SU-DHL-6 (cell line): ENCODE results near the gene PIEZO1.

Experiments used
- H2AFZ ChIP-seq: fragments of 200-600 bp; sonication (generic); 2 replicates; pipeline ENCODE4 v1.6.1; 2014; ENCODE audit warnings: low read depth, mild to moderate bottlenecking, moderate library complexity, mixed read lengths, antibody characterized with exemption, low read length; ENCODE audit not compliant: severe bottlenecking
- H3F3A ChIP-seq: fragments of 200-600 bp; shearing (Covaris generic); 2 replicates; pipeline ENCODE4 v1.6.0; 2016; ENCODE audit warnings: antibody characterized with exemption, mild to moderate bottlenecking; ENCODE audit not compliant: insufficient read depth
- H3K27ac ChIP-seq: fragments of 200-600 bp; sonication (generic); 2 replicates; pipeline ENCODE4 v1.5.1; 2016; ENCODE audit warnings: low read depth, mild to moderate bottlenecking, low read length, moderate library complexity, mixed read lengths
- H3K27me3 ChIP-seq: fragments of 200-600 bp; sonication (generic), shearing (Covaris generic); 2 replicates; pipeline ENCODE4 v1.6.0; 2014; ENCODE audit warnings: mild to moderate bottlenecking, low read length
- H3K36me3 ChIP-seq: fragments of 200-600 bp; sonication (generic); 2 replicates; pipeline ENCODE4 v1.6.1; 2014; ENCODE audit warnings: mild to moderate bottlenecking, low read length, mixed read lengths
- H3K4me2 ChIP-seq: fragments of 300-600, 200-600 bp; shearing (Covaris generic), sonication (generic); 2 replicates; pipeline ENCODE4 v1.6.0; 2014; ENCODE audit warnings: low read length, low read depth, mild to moderate bottlenecking; ENCODE audit not compliant: poor library complexity, severe bottlenecking
- H3K4me3 ChIP-seq: fragments of 200-600 bp; sonication (generic); 2 replicates; pipeline ENCODE4 v1.5.1; 2014; ENCODE audit warnings: antibody characterized with exemption, low read length, mild to moderate bottlenecking, mixed read lengths; ENCODE audit not compliant: insufficient read depth, poor library complexity, severe bottlenecking
- H3K79me2 ChIP-seq: fragments of 200-600 bp; sonication (generic); 2 replicates; pipeline ENCODE4 v1.6.1; 2014; ENCODE audit warnings: mild to moderate bottlenecking, low read length, moderate library complexity; ENCODE audit not compliant: insufficient read depth
- H3K9ac ChIP-seq: fragments of 200-600 bp; sonication (generic); 2 replicates; pipeline ENCODE4 v1.7.0; 2014; ENCODE audit warnings: mild to moderate bottlenecking, low read length
- H3K9me2 ChIP-seq: fragments of 200-600 bp; sonication (generic); replicated peaks from 2 replicates; pipeline ENCODE4 v1.6.1; 2014; ENCODE audit warnings: low read length; ENCODE audit not compliant: insufficient read depth
- H3K9me3 ChIP-seq: fragments of 200-600 bp; sonication (generic); 2 replicates; pipeline ENCODE4 v1.6.1; 2014; ENCODE audit warnings: low read length, mixed read lengths; ENCODE audit not compliant: insufficient read depth
- H4K20me1 ChIP-seq: fragments of 200-600 bp; sonication (generic); 2 replicates; pipeline ENCODE4 v1.6.1; 2014; ENCODE audit warnings: low read depth, mild to moderate bottlenecking, antibody characterized with exemption, low read length, moderate library complexity, mixed read lengths
- CTCF ChIP-seq: fragments of 200-600 bp; sonication (generic); IDR thresholded peaks from one replicate; pipeline ENCODE4 v1.5.1; 2017; ENCODE audit warnings: antibody characterized with exemption, mild to moderate bottlenecking, low read length, moderate library complexity; ENCODE audit not compliant: insufficient read depth, poor library complexity, severe bottlenecking
- EZH2phosphoT487 ChIP-seq: fragments of 200-600 bp; sonication (generic), shearing (Covaris generic); conservative IDR thresholded peaks from 2 replicates; pipeline ENCODE4 v1.6.1; 2018; ENCODE audit warnings: mild to moderate bottlenecking, antibody characterized with exemption, low read length, moderate library complexity, mixed read lengths

The PIEZO1 gene

GRCh38 chr16:88742896-88743605, 42.0 kb downstream of the PIEZO1 start:
- Histone ChIP-seq H3K79me2 (no peaks in the 10 kb centered on the region), H3K27me3 (no peaks in the 10 kb centered on the region), H3K27ac (no peak overlapping the region), H3F3A (no peaks in the 10 kb centered on the region), H3K36me3 (no peaks in the 10 kb centered on the region), H3K9me2 (no peaks in the 10 kb centered on the region), H3K9me3 (no peaks in the 10 kb centered on the region), H2AFZ (no peak overlapping the region), H4K20me1 (no peaks in the 10 kb centered on the region), H3K4me3 (no peak overlapping the region), H3K9ac (no peak overlapping the region), H3K4me2 (no peak overlapping the region)
- TF ChIP-seq CTCF (no peak), EZH2phosphoT487 (no peak)

- TF ChIP-seq CTCF (no peak), EZH2phosphoT487 (no peak)
- no peaks in the 10 kb centered on the region for H3K79me2 ChIP-seq
- H4K20me1 ChIP-seq: no peaks in the 10 kb centered on the region
These were observed 43.7 kb downstream of the PIEZO1 start for GRCh38 chr16:88741368-88741767.

DNA sequence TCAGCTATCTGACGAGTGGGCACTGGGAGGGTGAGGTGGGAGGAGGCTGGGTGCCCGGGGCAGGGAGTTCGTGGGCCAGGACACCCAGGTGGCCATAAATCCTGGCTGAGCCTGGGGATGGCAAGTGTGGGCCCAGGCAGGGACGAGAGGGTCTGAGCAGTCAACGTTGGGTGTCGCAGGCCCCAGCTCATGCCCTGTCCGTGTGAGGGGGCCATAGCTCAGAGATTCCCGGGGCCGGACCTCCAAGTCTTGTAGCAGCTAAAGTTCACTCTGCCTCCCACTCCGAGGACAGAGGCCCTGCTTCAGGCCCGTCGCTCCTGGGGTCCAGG, 44.3 kb downstream of the PIEZO1 start:
- no peak overlapping the region for H3K27ac ChIP-seq
- TF ChIP-seq EZH2phosphoT487: no peak
- no peak for TF ChIP-seq CTCF
- no peaks in the 10 kb centered on the region for H3F3A ChIP-seq
- H3K9me2 ChIP-seq: no peaks in the 10 kb centered on the region
- no peak overlapping the region for H2AFZ ChIP-seq
- no peaks in the 10 kb centered on the region for H4K20me1 ChIP-seq
- no peaks in the 10 kb centered on the region for H3K79me2 ChIP-seq
- H3K4me3 ChIP-seq: no peak overlapping the region
- no peaks in the 10 kb centered on the region for H3K36me3 ChIP-seq
- no peak overlapping the region for H3K9ac ChIP-seq
- H3K9me3 ChIP-seq: no peaks in the 10 kb centered on the region
- H3K27me3 ChIP-seq: no peaks in the 10 kb centered on the region
- no peak overlapping the region for H3K4me2 ChIP-seq

More at GRCh38 chr16:88741368-88741767, 43.7 kb downstream of the PIEZO1 start:
- H3K27ac ChIP-seq: no peak overlapping the region
- H3K9ac ChIP-seq: no peak overlapping the region
- H3K27me3 ChIP-seq: no peaks in the 10 kb centered on the region
- no peak overlapping the region for H3K4me2 ChIP-seq
- H3K4me3 ChIP-seq: no peak overlapping the region
- H3K36me3 ChIP-seq: no peaks in the 10 kb centered on the region
- H2AFZ ChIP-seq: no peak overlapping the region
- H3F3A ChIP-seq: no peaks in the 10 kb centered on the region
- H3K9me3 ChIP-seq: no peaks in the 10 kb centered on the region
- no peaks in the 10 kb centered on the region for H3K9me2 ChIP-seq
